ENCODE data around the gene VCAN.

DNA sequence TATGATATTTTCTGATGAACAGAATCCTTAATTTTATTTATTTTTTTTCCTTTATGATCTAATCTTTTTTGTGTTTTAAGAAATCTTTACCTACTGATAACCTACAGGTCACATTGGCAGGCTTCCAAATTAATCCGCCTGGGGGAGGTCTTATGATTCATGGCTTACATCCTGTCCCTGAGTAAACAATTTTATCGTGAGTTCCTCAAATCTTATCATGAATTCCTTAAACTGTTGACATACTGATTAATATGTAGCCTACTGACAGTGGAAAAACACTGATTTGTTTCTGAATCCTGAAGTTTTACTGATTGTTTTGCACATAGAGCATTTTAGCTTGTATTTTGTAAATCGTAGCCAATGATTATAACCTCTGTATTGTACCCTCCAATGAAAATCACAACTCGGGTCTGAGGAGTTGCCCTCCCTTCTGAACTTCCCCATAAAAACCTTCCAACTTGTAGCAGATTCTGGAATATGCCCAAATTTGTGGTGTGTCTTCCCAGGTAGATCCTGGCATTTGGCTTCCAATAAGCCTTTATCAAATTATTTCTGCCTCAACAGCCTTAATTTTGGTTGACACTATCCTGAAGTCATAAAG is 105.6 kb downstream of the VCAN start:
- TF ChIP-seq POLR2AphosphoS5 (IDR thresholded peaks at IDR 0.05; ENCODE audit: insufficient read depth in 1 of 2, low read depth in 1 of 2) (no peak), POLR2A (IDR thresholded peaks at IDR 0.05) (no peak)
- TF ChIP-seq, protein P1, sequence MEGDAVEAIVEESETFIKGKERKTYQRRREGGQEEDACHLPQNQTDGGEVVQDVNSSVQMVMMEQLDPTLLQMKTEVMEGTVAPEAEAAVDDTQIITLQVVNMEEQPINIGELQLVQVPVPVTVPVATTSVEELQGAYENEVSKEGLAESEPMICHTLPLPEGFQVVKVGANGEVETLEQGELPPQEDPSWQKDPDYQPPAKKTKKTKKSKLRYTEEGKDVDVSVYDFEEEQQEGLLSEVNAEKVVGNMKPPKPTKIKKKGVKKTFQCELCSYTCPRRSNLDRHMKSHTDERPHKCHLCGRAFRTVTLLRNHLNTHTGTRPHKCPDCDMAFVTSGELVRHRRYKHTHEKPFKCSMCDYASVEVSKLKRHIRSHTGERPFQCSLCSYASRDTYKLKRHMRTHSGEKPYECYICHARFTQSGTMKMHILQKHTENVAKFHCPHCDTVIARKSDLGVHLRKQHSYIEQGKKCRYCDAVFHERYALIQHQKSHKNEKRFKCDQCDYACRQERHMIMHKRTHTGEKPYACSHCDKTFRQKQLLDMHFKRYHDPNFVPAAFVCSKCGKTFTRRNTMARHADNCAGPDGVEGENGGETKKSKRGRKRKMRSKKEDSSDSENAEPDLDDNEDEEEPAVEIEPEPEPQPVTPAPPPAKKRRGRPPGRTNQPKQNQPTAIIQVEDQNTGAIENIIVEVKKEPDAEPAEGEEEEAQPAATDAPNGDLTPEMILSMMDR (IDR thresholded peaks at IDR 0.05): no peak
